Activated naive CD8-positive, alpha-beta T cell treated with anti-CD3 and anti-CD28 coated beads, Interleukin-2, amount 10 ng/mL, durations not matched to agents 7 days and 5 days (primary cell): ENCODE results near the gene TAGLN2. TPM values are rescaled to one million over a fixed set of nuclear protein-coding genes. Genes with fewer than 3 reads are reported as not detected.
A peak's percentile ranks its signal among the peaks of the same experiment; 100 is the strongest.

ENCODE experiments used
- ATAC-seq: fragments of 150-1000 bp; cut with Tn5 transposase; one replicate; pipeline ENCODE4 v1.10.0; 2021; ENCODE audit warnings: low read depth, moderate library complexity
- POLR2A ChIA-PET: fragments of 350-600 bp; sonication (Branson Sonifier 250); formaldehyde crosslinking; loops from one replicate; lab custom pipeline; 2021; ENCODE audit warnings: antibody characterized with exemption; lab: Charles Lee
- DNase-seq: peaks from one replicate; pipeline ENCODE4 v3.0.0; 2021
- H3K27ac Mint-ChIP-seq: one replicate; pipeline ENCODE4 v1.8.0; 2022; ENCODE audit warnings: mild to moderate bottlenecking, mixed read lengths
- H3K27me3 Mint-ChIP-seq: one replicate; pipeline ENCODE4 v1.8.0; 2022; ENCODE audit warnings: mild to moderate bottlenecking, moderate library complexity, mixed read lengths
- H3K36me3 Mint-ChIP-seq: one replicate; pipeline ENCODE4 v1.8.0; 2021; ENCODE audit warnings: mild to moderate bottlenecking, mixed read lengths
- H3K4me1 Mint-ChIP-seq: one replicate; pipeline ENCODE4 v1.8.0; 2021; ENCODE audit warnings: mixed read lengths
- H3K4me3 Mint-ChIP-seq: one replicate; pipeline ENCODE4 v1.8.0; 2022; ENCODE audit warnings: mild to moderate bottlenecking, moderate library complexity, mixed read lengths
- H3K9me3 Mint-ChIP-seq: one replicate; pipeline ENCODE4 v1.8.0; 2021; ENCODE audit warnings: mixed read lengths
- total RNA-seq, 2 experiments: library from RNA; stranded (reverse); gene quantifications; one replicate each; pipeline ENCODE4 v1.2.3, GENCODE V29; 2021

Gene TAGLN2
- total RNA-seq, result 100 to 1,000 TPM; 384 to 388 TPM

DNA sequence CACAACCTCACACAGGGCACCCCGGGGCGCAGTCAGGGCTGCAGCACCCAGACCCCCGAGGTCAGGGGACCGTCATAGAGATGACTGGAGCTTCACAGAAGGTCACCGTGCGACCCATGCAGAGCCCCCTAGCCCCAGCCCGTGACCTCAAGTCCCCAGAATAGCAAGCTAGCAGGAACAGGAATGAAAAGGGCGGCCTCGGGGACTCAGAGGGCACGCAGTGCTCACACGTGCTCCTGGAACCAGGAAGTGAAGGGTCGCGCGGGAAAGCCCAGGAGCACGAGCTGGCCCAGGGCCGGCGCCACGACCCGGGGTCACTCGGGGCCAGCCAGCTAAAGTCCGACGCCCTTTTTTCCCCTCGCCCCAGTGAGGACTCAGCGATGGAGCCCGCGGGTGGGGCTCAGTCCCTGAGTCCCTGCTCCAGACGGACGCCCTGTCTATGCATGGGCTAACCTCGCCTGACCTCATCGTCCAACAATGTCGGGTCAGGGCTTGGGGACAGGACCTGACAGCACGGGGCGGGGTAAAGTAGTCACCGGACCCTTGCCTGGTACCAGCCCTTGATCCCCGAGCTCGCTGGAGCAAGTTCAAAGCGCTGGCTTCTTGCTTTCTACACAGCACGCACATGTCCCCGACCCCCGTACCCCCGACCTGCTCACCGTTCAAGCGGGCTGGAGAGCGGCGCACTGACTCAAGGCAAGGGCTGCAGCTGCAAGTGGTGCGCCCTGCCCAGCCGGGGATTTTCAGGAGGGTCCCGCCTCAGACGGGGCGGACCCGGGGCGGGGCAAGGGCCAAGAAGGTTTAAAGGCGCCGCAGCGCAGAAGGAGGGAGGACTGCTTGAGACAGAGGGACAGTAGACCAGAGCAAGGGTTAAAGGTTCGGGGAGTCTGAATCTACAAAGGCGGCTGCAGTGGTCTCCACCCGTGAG, at the start of gene TAGLN2:
Gene TAGLN2 (minus strand): TSS at position 717 of the 928 bp plus-strand sequence. CDS start 4,998 bp downstream, outside the sequence.
- H3K9me3 Mint-ChIP-seq, result no peaks in the 10 kb centered on the region

DNA sequence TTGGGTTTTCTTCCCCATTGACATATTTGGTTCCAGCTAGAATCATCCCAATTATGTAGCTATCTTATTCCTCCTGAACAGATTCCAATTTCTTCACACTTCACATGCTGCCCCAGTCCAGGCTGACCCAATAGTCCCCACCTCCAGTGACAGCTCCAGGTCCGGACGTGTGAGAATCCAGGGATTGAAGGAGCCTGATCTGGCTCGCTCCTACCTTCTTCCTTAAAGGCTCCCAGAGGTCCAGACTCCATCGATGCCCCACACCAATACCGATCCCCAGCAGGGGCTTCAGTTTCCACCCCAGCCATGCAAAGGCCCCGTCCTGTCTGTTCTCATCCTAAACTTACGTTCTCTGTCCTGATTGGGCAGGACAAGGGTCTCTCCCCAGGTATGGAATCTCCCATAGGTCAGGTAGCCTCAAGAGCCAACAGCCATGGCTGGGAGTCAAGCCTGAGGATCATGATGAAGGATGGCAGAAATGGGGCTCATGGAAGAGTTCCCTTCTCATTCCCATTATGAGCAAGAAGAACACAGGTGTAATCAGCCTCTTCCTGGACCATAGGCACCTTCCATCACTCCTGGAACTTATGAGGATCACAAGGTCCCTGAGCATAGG, 49.2 kb upstream of the TAGLN2 start:
- no peak overlapping the region for H3K4me3 Mint-ChIP-seq
- H3K27ac Mint-ChIP-seq, result no peak overlapping the region
- peaks cover 25% of the 10 kb centered on the region for H3K27me3 Mint-ChIP-seq
- no peaks in the 10 kb centered on the region for H3K36me3 Mint-ChIP-seq
- POLR2A ChIA-PET, result no interaction called here
- DNase-seq (no peak), ATAC-seq (no peak)
- no peaks in the 10 kb centered on the region for H3K9me3 Mint-ChIP-seq
- H3K4me1 Mint-ChIP-seq, result no peaks in the 10 kb centered on the region

More for the DNA sequence above, at the start of gene TAGLN2:
- POLR2A ChIA-PET, result interaction anchor here (0.8 to 4.7 kb wide), 12 partner anchors 10 to 915 kb away, joined by 3 to 26 read pairs (median 8); partner anchors contain the start of genes CFAP45, IFI16, PIGM and SLAMF8
- H3K4me1 Mint-ChIP-seq, result peaks cover 40% of the 10 kb centered on the region
- peaks cover 19% of the 10 kb centered on the region for H3K36me3 Mint-ChIP-seq
- no peaks in the 10 kb centered on the region for H3K27me3 Mint-ChIP-seq
- peak within 1 kb of the TSS; percentile 97 for H3K4me3 Mint-ChIP-seq
- peak; percentile 90 for DNase-seq
- peak; percentile 67 for ATAC-seq
- peak within 1 kb of the TSS; percentile 98 for H3K27ac Mint-ChIP-seq

DNA sequence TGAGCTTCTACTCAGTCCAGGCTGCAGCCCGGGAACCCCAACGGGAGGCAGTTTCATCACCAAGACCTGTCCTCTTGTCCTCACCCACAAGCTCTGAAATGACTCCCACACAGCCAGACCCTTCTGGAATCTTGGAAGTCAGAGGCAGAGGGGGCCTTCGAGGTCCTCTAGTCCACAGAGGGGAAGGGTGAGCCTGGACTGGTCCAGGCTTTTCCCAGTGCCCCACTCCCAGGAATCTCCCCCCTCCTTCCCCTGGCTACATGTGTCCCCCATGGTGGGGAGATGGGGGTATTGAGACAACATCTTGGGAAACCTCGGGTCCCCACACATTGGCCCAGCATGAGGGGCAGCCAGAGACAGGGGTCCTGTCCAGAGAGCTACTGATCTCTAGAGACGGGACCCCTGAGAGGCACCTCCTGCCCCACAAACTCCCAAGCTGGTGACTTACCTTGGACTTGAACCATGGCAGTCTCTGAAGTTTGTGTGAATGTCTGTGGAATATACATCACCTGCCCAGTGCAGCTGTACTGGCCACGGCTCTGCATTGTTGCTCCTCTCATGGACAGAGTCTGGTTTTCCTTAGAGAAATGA, 48.1 kb upstream of the TAGLN2 start:
- Mint-ChIP-seq H3K9me3 (no peaks in the 10 kb centered on the region), H3K36me3 (no peaks in the 10 kb centered on the region), H3K4me1 (no peaks in the 10 kb centered on the region), H3K4me3 (no peak overlapping the region), H3K27ac (no peak overlapping the region), H3K27me3 (peaks cover 17% of the 10 kb centered on the region)
- no peak for DNase-seq
- no peak for ATAC-seq
- POLR2A ChIA-PET, result no interaction called here

DNA sequence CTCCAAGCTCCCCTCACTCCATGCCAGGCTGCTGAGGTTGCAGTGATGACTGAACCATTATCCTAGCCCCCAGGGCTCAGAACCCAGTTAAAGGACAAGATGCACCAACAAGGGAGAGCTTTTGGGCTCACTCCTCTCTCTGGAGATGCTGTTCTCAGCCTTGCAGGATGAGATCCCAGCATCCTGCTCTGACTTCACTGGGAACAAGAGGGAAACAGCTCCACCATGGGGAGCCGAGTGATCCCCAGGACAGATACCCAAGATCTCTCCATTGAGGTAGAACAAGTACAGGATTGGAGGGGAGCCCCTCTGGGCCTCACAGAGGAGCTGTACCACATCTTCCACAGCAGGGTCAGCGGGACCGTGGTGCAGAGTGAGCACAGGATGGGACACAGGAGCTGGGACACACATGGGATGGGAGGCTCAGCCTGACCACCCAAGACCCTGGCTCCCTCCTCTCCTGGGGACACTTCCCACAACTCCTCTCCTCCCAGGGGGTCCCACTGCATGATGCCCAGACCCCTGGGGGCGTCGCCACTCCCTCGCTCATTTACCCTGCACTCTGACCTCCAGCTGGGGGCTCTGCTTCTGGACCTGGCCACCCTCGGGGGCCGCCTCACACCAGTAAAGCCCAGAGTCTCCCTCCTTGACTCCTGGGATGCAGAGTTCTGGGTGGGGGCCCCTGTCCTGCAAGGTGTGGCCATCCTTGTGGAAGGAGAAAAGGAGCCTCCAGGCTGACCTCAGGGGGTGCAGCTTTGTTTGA, 47.3 kb upstream of the TAGLN2 start:
- Mint-ChIP-seq H3K4me1 (no peaks in the 10 kb centered on the region), H3K27ac (no peak overlapping the region), H3K4me3 (no peak overlapping the region), H3K27me3 (peaks cover 21% of the 10 kb centered on the region), H3K36me3 (no peaks in the 10 kb centered on the region), H3K9me3 (no peaks in the 10 kb centered on the region)
- ATAC-seq, result no peak
- POLR2A ChIA-PET, result no interaction called here
- no peak for DNase-seq

DNA sequence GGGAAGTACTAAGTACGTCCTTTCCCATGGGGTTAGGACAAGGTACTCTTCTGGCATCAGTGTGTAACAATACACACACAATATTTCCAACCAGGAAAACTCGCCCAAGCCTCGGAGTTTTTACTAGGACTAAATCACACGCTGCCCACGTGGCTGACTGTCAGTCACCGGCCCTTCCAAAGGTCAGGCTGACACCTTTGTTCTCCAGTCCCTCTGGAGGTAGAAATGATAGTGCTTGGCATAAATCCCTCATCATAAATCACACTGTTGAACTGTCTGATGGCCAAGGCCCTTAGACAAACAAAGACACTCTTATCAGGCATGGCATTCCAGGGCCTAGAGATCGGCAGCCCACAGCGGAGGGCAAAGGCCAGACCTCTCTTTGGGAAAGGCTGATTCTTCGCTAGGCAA, 45.6 kb upstream of the TAGLN2 start:
- Mint-ChIP-seq H3K36me3 (no peaks in the 10 kb centered on the region), H3K4me1 (no peaks in the 10 kb centered on the region), H3K27me3 (peaks cover 27% of the 10 kb centered on the region), H3K9me3 (no peaks in the 10 kb centered on the region), H3K27ac (no peak overlapping the region), H3K4me3 (no peak overlapping the region)
- ATAC-seq, result no peak
- POLR2A ChIA-PET, result no interaction called here
- no peak for DNase-seq

DNA sequence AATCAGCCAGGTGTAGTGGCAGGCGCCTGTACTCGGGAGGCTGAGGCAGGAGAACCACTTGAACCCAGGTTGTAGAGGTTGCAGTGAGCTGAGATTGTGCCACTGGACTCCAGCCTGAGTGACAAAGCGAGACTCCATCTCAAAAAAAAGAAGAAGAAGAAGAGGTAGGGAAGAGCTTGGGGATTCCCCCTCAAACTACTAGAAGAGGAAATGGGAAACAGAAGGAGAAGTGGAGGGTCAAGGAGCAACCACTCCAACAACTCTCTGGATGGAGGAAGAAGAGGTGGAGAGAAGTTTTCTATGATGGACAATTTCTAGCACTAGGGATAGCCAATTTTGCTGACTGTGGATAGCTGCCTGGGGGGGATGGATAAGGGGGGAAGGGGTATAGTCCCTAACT, 43.6 kb upstream of the TAGLN2 start:
- Mint-ChIP-seq H3K27ac (no peak overlapping the region), H3K36me3 (no peaks in the 10 kb centered on the region), H3K4me3 (no peak overlapping the region), H3K4me1 (no peaks in the 10 kb centered on the region), H3K9me3 (no peaks in the 10 kb centered on the region), H3K27me3 (peaks cover 43% of the 10 kb centered on the region)
- no peak for ATAC-seq
- no peak for DNase-seq
- POLR2A ChIA-PET, result interaction anchor here (0.8 kb wide), 1 partner anchor 13 kb away, joined by 5 read pairs; no protein-coding TSS in a partner anchor

DNA sequence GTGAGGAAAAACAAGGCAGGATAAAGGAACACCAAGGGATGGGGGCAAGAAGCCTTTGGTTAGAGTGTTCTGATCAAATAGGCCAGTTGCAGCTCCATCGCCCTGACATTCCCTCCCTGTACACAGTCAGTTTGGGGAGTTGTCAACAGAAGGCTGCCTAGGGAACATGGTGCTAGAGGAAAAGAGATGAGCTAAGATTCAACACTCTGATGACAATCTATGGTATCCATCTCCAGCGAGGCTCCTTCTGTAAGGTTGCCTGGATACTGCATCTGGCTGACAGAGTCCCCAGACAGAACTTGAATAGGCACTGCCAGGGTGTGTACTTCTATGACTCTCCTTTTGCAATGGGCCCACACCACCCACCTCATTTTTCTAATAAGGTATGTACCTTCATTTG, 40.0 kb upstream of the TAGLN2 start:
- DNase-seq (no peak), ATAC-seq (no peak)
- POLR2A ChIA-PET, result no interaction called here
- H3K4me1 Mint-ChIP-seq, result no peaks in the 10 kb centered on the region
- H3K27me3 Mint-ChIP-seq, result peaks cover 42% of the 10 kb centered on the region
- no peak overlapping the region for H3K4me3 Mint-ChIP-seq
- no peaks in the 10 kb centered on the region for H3K36me3 Mint-ChIP-seq
- H3K9me3 Mint-ChIP-seq, result no peaks in the 10 kb centered on the region
- H3K27ac Mint-ChIP-seq, result no peak overlapping the region

DNA sequence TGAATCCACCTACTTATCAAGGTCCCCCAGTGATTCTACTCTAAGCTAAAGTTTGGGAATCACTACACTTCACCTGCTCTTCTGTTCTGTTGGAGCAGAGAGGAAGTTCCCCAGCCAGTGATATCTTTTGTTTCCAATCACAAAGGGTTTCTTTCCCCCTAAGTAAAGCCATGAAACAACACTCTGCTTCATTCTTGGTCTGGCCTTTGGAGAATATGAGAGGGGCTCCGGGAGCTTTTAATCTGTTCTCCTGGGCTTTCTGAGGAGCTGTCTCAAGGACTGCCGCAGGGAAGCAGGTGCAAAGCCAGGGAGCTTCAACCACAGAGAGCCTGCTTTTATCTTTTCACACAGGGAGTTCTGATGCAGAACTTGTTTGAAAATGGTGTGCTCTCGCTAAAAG, 38.8 kb upstream of the TAGLN2 start:
- no peaks in the 10 kb centered on the region for H3K9me3 Mint-ChIP-seq
- H3K4me3 Mint-ChIP-seq, result no peak overlapping the region
- H3K27ac Mint-ChIP-seq, result no peak overlapping the region
- ATAC-seq, result no peak
- peaks cover 46% of the 10 kb centered on the region for H3K27me3 Mint-ChIP-seq
- no peak for DNase-seq
- H3K36me3 Mint-ChIP-seq, result no peaks in the 10 kb centered on the region
- POLR2A ChIA-PET, result no interaction called here
- H3K4me1 Mint-ChIP-seq, result no peaks in the 10 kb centered on the region

DNA sequence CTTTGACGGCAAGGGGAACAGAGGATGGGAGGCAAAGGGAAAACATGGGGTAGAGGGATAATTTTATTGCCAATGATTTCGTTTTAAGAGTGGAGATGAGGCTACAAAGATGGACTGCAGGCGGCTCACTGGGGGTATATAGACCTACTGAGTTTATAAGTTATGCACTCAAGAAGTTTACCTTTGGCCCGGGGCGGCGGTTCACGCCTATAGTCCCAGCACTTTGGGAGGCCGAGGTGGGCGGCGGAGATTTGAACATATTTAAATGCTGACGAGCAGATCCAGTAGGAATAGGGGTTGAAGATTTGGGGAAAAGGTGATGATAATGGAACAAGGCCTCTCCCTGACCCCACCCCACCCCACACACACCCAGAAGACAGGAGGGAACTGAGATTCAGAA, 36.9 kb upstream of the TAGLN2 start:
- H3K9me3 Mint-ChIP-seq, result no peaks in the 10 kb centered on the region
- no peaks in the 10 kb centered on the region for H3K4me1 Mint-ChIP-seq
- H3K27me3 Mint-ChIP-seq, result peaks cover 36% of the 10 kb centered on the region
- ATAC-seq (no peak), DNase-seq (no peak)
- POLR2A ChIA-PET, result no interaction called here
- H3K4me3 Mint-ChIP-seq, result no peak overlapping the region
- H3K36me3 Mint-ChIP-seq, result no peaks in the 10 kb centered on the region
- H3K27ac Mint-ChIP-seq, result peak overlapping the region; percentile 9

DNA sequence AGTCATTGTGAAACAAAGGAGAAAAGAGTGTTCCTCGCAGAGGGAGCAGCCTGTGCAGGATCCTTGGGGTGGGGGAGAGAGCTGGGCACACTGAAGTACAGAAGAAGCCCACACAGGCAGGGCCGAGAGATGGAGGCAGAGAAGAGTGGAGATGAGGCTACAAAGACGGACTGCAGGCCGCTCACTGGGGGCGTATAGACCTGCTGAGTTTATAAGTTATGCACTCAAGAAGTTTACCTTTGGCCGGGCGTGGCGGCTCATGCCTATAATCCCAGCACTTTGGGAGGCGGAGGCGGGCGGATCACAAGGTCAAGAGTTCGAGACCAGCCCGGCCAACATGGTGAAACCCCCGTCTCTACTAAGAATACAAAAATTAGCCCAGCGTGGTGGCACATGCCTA, 36.3 kb upstream of the TAGLN2 start:
- no peak for ATAC-seq
- Mint-ChIP-seq H3K4me1 (no peaks in the 10 kb centered on the region), H3K27me3 (peaks cover 34% of the 10 kb centered on the region), H3K36me3 (no peaks in the 10 kb centered on the region), H3K27ac (no peak overlapping the region), H3K4me3 (no peak overlapping the region), H3K9me3 (no peaks in the 10 kb centered on the region)
- no peak for DNase-seq
- POLR2A ChIA-PET, result no interaction called here

DNA sequence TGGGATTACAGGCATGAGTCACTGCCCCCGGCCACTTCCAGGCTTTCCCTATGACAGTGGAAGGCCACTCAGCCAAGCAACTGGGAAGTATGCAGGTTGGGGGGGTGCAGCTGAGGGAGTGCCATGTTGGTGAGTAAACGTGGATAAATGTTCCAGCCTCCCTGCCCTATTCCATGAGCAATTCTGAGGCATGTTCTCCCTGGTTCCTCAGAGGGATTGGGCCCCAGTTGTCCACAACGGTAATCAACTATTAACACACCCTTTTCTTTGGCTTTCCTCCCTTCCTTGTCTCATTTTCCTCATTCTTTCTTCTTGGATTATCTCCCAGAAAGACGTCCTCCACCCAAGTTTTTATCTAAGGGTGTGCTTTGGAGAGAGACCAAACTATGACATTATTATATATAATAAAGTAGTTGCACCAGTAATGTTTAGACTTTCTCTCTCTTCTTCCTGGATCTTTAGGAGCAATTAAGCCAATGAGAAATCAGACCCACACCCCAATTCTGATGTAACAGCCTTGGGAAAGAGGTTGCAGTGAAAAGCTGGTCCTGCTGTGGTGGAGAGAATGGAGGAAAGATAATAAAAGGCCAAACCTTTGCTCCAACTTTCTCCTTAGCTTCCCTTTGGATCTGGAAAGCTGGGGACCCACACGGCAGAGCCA, 35.5 kb upstream of the TAGLN2 start:
- Mint-ChIP-seq H3K27me3 (peaks cover 30% of the 10 kb centered on the region), H3K4me1 (no peaks in the 10 kb centered on the region), H3K27ac (no peak overlapping the region), H3K36me3 (no peaks in the 10 kb centered on the region), H3K4me3 (no peak overlapping the region), H3K9me3 (no peaks in the 10 kb centered on the region)
- no peak for DNase-seq
- ATAC-seq, result no peak
- POLR2A ChIA-PET, result no interaction called here

DNA sequence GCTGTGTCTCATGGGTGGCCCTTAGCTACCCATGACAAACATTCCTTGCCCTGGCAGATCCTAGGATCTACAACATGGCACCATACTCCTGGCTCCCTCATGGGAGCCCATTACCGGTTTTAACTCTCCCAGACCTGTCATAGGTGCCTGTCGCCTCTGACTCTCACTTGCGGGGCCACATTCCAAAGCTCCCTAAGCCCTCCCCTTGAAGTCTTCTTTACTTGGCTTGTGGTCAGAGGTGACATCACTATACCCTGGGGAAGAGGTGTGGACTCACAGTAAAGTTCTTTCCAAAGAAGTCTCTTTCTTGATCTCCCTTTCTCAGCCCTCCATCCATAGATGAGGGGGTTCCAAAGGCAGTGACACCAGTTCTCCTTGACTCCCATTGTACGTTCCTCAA, 34.1 kb upstream of the TAGLN2 start:
- H3K27ac Mint-ChIP-seq, result no peak overlapping the region
- no peak for ATAC-seq
- H3K27me3 Mint-ChIP-seq, result peaks cover 27% of the 10 kb centered on the region
- POLR2A ChIA-PET, result no interaction called here
- no peak overlapping the region for H3K4me3 Mint-ChIP-seq
- no peaks in the 10 kb centered on the region for H3K9me3 Mint-ChIP-seq
- no peak for DNase-seq
- no peaks in the 10 kb centered on the region for H3K4me1 Mint-ChIP-seq
- no peaks in the 10 kb centered on the region for H3K36me3 Mint-ChIP-seq
